Aorta (tissue), 5 donors: Measurements from ENCODE around the gene TMEM208. TPM values are rescaled to one million over a fixed set of nuclear protein-coding genes. Genes with fewer than 3 reads are reported as not detected.
A peak's percentile ranks its signal among the peaks of the same experiment; 100 is the strongest.

Experiments
- ATAC-seq: fragments of 200-7000 bp; cut with Tn5 transposase; one replicate; pipeline ENCODE4 v1.9.1; 2022; ENCODE audit warnings: moderate library complexity; ENCODE audit not compliant: low FRiP score
- DNase-seq, 2 donors: peaks; one replicate each; pipeline ENCODE4 v3.0.0-alpha.2; 2020
- H3K27ac ChIP-seq, 2 donors: one replicate each; pipeline ENCODE4 v1.5.1; 2013; ENCODE audit warnings: low read length in 2 of 2, mild to moderate bottlenecking in 2 of 2, moderate library complexity in 2 of 2, control low read depth in 1 of 2, inconsistent platforms in 1 of 2, low read depth in 1 of 2
- H3K27me3 ChIP-seq, 2 donors: one replicate each; pipeline ENCODE4 v1.6.1; 2013; ENCODE audit warnings: control low read depth in 1 of 2, low read length in 1 of 2, mild to moderate bottlenecking in 1 of 2, moderate library complexity in 1 of 2; ENCODE audit not compliant: insufficient read depth in 2 of 2, control insufficient read depth in 1 of 2
- H3K36me3 ChIP-seq, 2 donors: one replicate each; pipeline ENCODE4 v1.6.1; 2013; ENCODE audit warnings: control low read depth in 1 of 2, low read length in 1 of 2, mild to moderate bottlenecking in 1 of 2; ENCODE audit not compliant: insufficient read depth in 2 of 2, control insufficient read depth in 1 of 2
- H3K4me1 ChIP-seq, 2 donors: one replicate each; pipeline ENCODE4 v1.6.1; 2013; ENCODE audit warnings: low read length in 2 of 2, control low read depth in 1 of 2, mild to moderate bottlenecking in 1 of 2, moderate library complexity in 1 of 2; ENCODE audit not compliant: insufficient read depth in 2 of 2, control insufficient read depth in 1 of 2
- H3K4me3 ChIP-seq, 2 donors: one replicate each; pipeline ENCODE4 v1.5.1; 2013; ENCODE audit warnings: low read length in 2 of 2, control low read depth in 1 of 2, mild to moderate bottlenecking in 1 of 2
- H3K9me3 ChIP-seq: one replicate; pipeline ENCODE4 v1.6.1; 2013; ENCODE audit warnings: mild to moderate bottlenecking, low read length; ENCODE audit not compliant: control insufficient read depth
- WGBS, 2 donors: extraction: QIAGEN DNeasy Blood & Tissue Kit; methylation state at CpG; one replicate each; pipeline ENCODE4 v1.1.7; 2013; 5-methylcytosine and 5-hydroxymethylcytosine counted together
- intact Hi-C, 2 donors: fragments of 100-400 bp; cut with DNase I; formaldehyde crosslinking; loops; one replicate each; pipeline versions ENCODE4 v1.14.2 to v1.15.0; 2022
- polyA plus RNA-seq, 2 donors: library from polyadenylated mRNA; stranded (reverse); fragments of 200-250 nt; gene quantifications; one replicate each; pipeline ENCODE4 v1.2.3, GENCODE V29; 2013
- total RNA-seq, 2 donors: library from RNA; stranded (reverse); fragmentation: NEBNext Ultra II Directional; extraction: Animal tissue kit (Norgen Biotek cat#: 25700); gene quantifications; one replicate each; pipeline ENCODE4 v1.2.1, GENCODE V29; 2021
- donor health status: healthy with polysubstance abuse.
- donor health status: Bipolar disorder and iron deficiency.
- donor health status: DM: no; HTN: no; CAD: no.
- donor health status: DM: no; HTN: no; CAD: no.
- donor health status: DM: yes; HTN: yes; CAD: no.

The TMEM208 gene
- total and polyA plus RNA-seq, 4 donors, result 24.7 to 64.6 (median 46.8) TPM

- Histone ChIP-seq H3K9me3 (no peaks in the 10 kb centered on the region), H3K27ac (no peak within 1 kb of the TSS), H3K27me3 (no peaks in the 10 kb centered on the region), H3K4me3 (no peak within 1 kb of the TSS), H3K36me3 (peaks cover 0 to 3% of the 10 kb centered on the region in 2 donors), H3K4me1 (no peaks in the 10 kb centered on the region)
- WGBS, 2 donors, result 44 to 45% methylated on average over 6 of the region's 6 CpGs
- no peak for DNase-seq
- ATAC-seq, result no peak
- intact Hi-C loops, result loop anchor here in 1 of 2 donors (5.0 kb wide), 1 partner anchor 37 kb away; the partner anchor contains the start of gene TMEM208
Measured at GRCh38 chr16:67190041-67190440, 36.9 kb upstream of the TMEM208 start, which contains the start of gene EXOC3L1. EXOC3L1 (minus strand) TSS chr16:67190136; CDS start chr16:67189676, 460 bp downstream.

DNA sequence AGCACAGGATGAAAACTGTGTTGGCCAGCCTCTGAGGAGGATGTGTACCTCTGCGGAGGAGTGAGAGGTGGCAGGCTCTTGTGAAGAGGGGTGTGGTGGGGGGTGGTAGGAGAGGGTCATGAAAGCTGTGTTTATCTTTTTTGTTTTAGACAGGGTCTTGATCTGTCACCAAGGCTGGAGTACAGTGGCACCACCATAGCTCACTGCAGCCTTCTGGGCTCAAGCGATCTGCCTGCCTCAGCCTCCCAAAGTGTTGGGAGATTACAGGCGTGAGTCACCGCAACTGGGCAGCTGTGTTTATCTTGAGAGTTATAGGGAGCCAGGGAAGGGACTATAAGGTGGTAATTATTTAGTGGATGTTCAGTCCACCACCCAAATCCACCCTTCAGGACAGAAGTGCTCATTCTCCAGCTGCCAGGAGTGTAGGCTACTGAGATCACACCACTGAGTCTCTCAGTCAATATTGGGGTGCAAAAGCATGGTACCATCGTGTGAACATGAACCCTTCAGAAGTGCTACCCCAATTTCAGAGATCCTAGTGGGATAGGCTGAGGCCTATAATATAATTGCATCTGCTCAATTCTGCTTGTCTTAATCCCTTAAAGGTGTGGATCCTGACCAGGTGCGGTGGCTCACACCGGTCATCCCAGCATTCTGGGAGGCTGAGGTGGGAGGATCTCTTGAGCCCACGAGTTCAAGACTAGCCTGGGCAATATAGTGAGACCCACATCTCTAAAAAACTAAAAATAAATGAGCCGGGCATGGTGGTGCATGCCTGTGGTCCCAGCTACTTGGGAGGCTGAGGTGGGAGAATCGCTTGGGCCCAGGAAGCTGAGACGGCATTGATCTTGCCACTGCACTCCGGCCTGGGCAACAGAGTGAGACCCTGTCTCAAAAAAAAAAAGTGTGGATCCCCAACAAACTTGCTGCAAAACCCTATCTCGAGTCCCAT is 36.2 kb upstream of the TMEM208 start:
- no peak overlapping the region for H3K4me3 ChIP-seq
- no peaks in the 10 kb centered on the region for H3K9me3 ChIP-seq
- 67 to 71% methylated on average over 13 of the region's 13 CpGs for WGBS, 2 donors
- no peak for DNase-seq
- no peak for ATAC-seq
- H3K4me1 ChIP-seq, result no peaks in the 10 kb centered on the region
- no peaks in the 10 kb centered on the region for H3K27me3 ChIP-seq
- peaks cover 0 to 3% of the 10 kb centered on the region in 2 donors for H3K36me3 ChIP-seq
- intact Hi-C loops, result loop anchor here in 1 of 2 donors (5.0 kb wide), 1 partner anchor 37 kb away; the partner anchor contains the start of gene TMEM208
- no peak overlapping the region for H3K27ac ChIP-seq

DNA sequence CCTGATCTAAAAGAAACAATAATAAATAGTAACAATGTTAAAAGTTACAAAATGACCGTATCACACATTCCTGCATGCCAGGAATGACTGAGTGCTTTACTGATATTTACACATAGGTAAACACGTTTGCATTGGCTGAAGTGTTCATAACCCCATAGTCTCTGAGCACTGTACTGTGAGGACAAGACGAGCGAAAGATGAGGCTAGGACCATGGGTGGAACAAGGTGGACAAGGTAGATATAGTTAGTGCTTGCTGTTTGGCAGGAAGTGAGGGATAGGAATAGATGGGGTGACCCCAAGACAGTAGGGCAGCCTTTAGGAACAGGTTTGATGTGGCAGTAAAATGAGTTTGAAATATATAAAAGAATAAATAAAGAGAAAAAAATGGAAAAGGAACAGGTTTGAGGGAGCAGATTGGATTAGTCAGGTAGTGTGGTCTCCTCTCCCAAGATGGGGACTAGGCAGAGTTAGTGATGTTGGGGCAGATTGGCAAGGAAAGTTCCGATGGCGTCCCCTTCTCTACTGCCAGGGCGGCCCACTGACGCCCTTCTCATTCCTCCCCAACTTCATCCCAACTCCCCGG is 35.4 kb upstream of the TMEM208 start:
- Histone ChIP-seq H3K9me3 (no peaks in the 10 kb centered on the region), H3K27me3 (no peaks in the 10 kb centered on the region), H3K4me1 (no peaks in the 10 kb centered on the region), H3K27ac (no peak overlapping the region), H3K4me3 (no peak overlapping the region), H3K36me3 (peaks cover 0 to 11% of the 10 kb centered on the region in 2 donors)
- no peak for DNase-seq
- WGBS, 2 donors, result 10 to 12% methylated on average over 9 of the region's 9 CpGs
- intact Hi-C loops, result loop anchor here in 1 of 2 donors (5.0 kb wide), 1 partner anchor 36 kb away; the partner anchor contains the start of gene TMEM208
- ATAC-seq, result no peak

- no peak within 1 kb of the TSS for H3K27ac ChIP-seq
- ATAC-seq (peak; percentile 95), DNase-seq (peak; percentile 95 to 96)
- no peaks in the 10 kb centered on the region for H3K4me1 ChIP-seq
- peaks cover 0 to 15% of the 10 kb centered on the region in 2 donors for H3K36me3 ChIP-seq
- peak within 1 kb of the TSS; percentile 71 to 81 for H3K4me3 ChIP-seq
- H3K9me3 ChIP-seq, result no peaks in the 10 kb centered on the region
- no peaks in the 10 kb centered on the region for H3K27me3 ChIP-seq
- WGBS, 2 donors, result 0% methylated on average over 54 of the region's 54 CpGs
- intact Hi-C loops, result loop anchor here in 1 of 2 donors (5.0 kb wide), 1 partner anchor 35 kb away; the partner anchor contains the start of gene TMEM208
Measured at GRCh38 chr16:67191995-67192681, 34.8 kb upstream of the TMEM208 start, which contains the start of gene E2F4. E2F4 (plus strand) TSS chr16:67192155; CDS start chr16:67192228, 73 bp downstream.

DNA sequence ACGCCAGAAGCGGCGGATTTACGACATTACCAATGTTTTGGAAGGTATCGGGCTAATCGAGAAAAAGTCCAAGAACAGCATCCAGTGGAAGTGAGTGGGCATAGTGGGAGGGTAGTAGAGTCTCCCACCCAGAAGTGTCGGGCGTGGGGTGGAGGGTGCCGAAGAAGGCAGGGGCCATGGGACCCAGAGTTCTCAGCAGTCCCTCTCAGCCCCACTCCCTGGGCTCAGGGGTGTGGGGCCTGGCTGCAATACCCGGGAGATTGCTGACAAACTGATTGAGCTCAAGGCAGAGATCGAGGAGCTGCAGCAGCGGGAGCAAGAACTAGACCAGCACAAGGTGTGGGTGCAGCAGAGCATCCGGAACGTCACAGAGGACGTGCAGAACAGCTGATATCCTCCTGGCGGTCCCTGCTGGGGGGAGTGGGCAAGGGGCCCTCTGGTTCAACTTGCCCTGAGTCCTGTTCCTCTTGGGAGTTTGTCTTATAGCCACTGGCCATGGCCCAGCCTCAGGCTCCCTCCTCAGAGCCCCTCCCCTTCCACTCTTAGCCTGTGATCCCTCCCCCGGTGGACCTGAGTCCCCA is 34.1 kb upstream of the TMEM208 start:
- Histone ChIP-seq H3K27ac (no peak overlapping the region), H3K4me3 (peak overlapping the region; percentile 71 to 81), H3K9me3 (no peaks in the 10 kb centered on the region), H3K4me1 (no peaks in the 10 kb centered on the region), H3K36me3 (peaks cover 0 to 15% of the 10 kb centered on the region in 2 donors), H3K27me3 (no peaks in the 10 kb centered on the region)
- DNase-seq (no peak), ATAC-seq (no peak)
- 34% methylated on average over 17 of the region's 17 CpGs for WGBS, 2 donors
- intact Hi-C loops, result loop anchor here in 1 of 2 donors (5.0 kb wide), 1 partner anchor 34 kb away; the partner anchor contains the start of gene TMEM208

- H3K36me3 ChIP-seq, result peaks cover 0 to 15% of the 10 kb centered on the region in 2 donors
- no peaks in the 10 kb centered on the region for H3K27me3 ChIP-seq
- H3K9me3 ChIP-seq, result no peaks in the 10 kb centered on the region
- no peak overlapping the region for H3K27ac ChIP-seq
- no peaks in the 10 kb centered on the region for H3K4me1 ChIP-seq
- intact Hi-C loops, result loop anchor here in 1 of 2 donors (5.0 kb wide), 1 partner anchor 34 kb away; the partner anchor contains the start of gene TMEM208
- DNase-seq (no peak), ATAC-seq (no peak)
- no peak overlapping the region for H3K4me3 ChIP-seq
Measured at GRCh38 chr16:67193536-67193935, 33.4 kb upstream of the TMEM208 start.

GRCh38 chr16:67194260-67194659 is 32.7 kb upstream of the TMEM208 start:
- no peaks in the 10 kb centered on the region for H3K9me3 ChIP-seq
- WGBS, 2 donors, result 88 to 91% methylated on average over 6 of the region's 6 CpGs
- H3K27me3 ChIP-seq, result no peaks in the 10 kb centered on the region
- H3K4me1 ChIP-seq, result no peaks in the 10 kb centered on the region
- ATAC-seq (no peak), DNase-seq (no peak)
- H3K36me3 ChIP-seq, result peaks cover 0 to 15% of the 10 kb centered on the region in 2 donors
- H3K27ac ChIP-seq, result no peak overlapping the region
- intact Hi-C loops, result loop anchor here in 1 of 2 donors (5.0 kb wide), 1 partner anchor 33 kb away; the partner anchor contains the start of gene TMEM208
- H3K4me3 ChIP-seq, result no peak overlapping the region

- Histone ChIP-seq H3K27me3 (no peaks in the 10 kb centered on the region), H3K4me1 (no peaks in the 10 kb centered on the region)
Measured at GRCh38 chr16:67195676-67196075, 31.3 kb upstream of the TMEM208 start.

More at GRCh38 chr16:67195676-67196075, 31.3 kb upstream of the TMEM208 start:
- H3K36me3 ChIP-seq, result peaks cover 0 to 15% of the 10 kb centered on the region in 2 donors
- ATAC-seq (no peak), DNase-seq (no peak)
- intact Hi-C loops, result no loop called here
- WGBS, 2 donors, result 86 to 87% methylated on average over 5 of the region's 5 CpGs
- no peaks in the 10 kb centered on the region for H3K9me3 ChIP-seq
- no peak overlapping the region for H3K4me3 ChIP-seq
- H3K27ac ChIP-seq, result no peak overlapping the region
